GM19023 (cell line): ENCODE measurements around the gene DBN1.

Experiments used
- ATAC-seq: cut with Tn5 transposase; IDR thresholded peaks from one replicate; pipeline ENCODE4 v1.9.1; 2021; ENCODE audit warnings: mild to moderate bottlenecking, moderate library complexity; ENCODE audit not compliant: unreplicated experiment

The DBN1 gene

GRCh38 chr5:177505075-177505474 is 31.6 kb upstream of the DBN1 start:
- ATAC-seq: no peak

GRCh38 chr5:177504086-177505056 is 30.9 kb upstream of the DBN1 start:
- ATAC-seq: no peak

GRCh38 chr5:177503351-177504085 is 30.1 kb upstream of the DBN1 start:
- no peak for ATAC-seq

GRCh38 chr5:177502886-177503285 is 29.5 kb upstream of the DBN1 start:
- no peak for ATAC-seq

GRCh38 chr5:177501874-177502678 is 28.6 kb upstream of the DBN1 start:
- no peak for ATAC-seq

GRCh38 chr5:177500685-177501522 is 27.5 kb upstream of the DBN1 start:
- no peak for ATAC-seq

GRCh38 chr5:177499842-177500241 is 26.4 kb upstream of the DBN1 start:
- ATAC-seq: no peak

GRCh38 chr5:177498013-177498787 is 24.8 kb upstream of the DBN1 start:
- peak; percentile 1 for ATAC-seq

GRCh38 chr5:177497292-177498012 is 24.0 kb upstream of the DBN1 start, which contains the start of gene PDLIM7:
Gene PDLIM7 (minus strand): TSS chr5:177497604. CDS start chr5:177496512, 1,092 bp downstream.
- ATAC-seq: peak; percentile 79

- ATAC-seq: no peak
Measured at GRCh38 chr5:177496727-177497291, 23.4 kb upstream of the DBN1 start.

- no peak for ATAC-seq
Measured at GRCh38 chr5:177496070-177496726, 22.8 kb upstream of the DBN1 start.

GRCh38 chr5:177495243-177496060 is 22.0 kb upstream of the DBN1 start:
- ATAC-seq: no peak

- no peak for ATAC-seq
Measured at GRCh38 chr5:177494346-177495195, 21.1 kb upstream of the DBN1 start.

- no peak for ATAC-seq
Measured at GRCh38 chr5:177493795-177494345, 20.4 kb upstream of the DBN1 start.

- no peak for ATAC-seq
Measured at GRCh38 chr5:177492841-177493240, 19.4 kb upstream of the DBN1 start.
